Endothelial cell of umbilical vein (primary cell): ENCODE data around the gene PPFIA2. TPM values are rescaled to one million over a fixed set of nuclear protein-coding genes. Genes with fewer than 3 reads are reported as not detected.

Source experiments
- BruUV-seq: library from RNA; stranded (reverse); fragments of 400-500 nt; replicated peaks from 2 replicates; lab custom pipeline; 2021; lab: Mats Ljungman, UMichigan
- CTCF ChIA-PET: fragments of 300-600, 350-600 bp; sonication (Branson Sonifier 250); formaldehyde crosslinking; loops from one replicate; lab custom pipeline; 2021; ENCODE audit warnings: antibody characterized with exemption, inconsistent platforms; lab: Charles Lee
- POLR2A ChIA-PET: fragments of 300-600, 350-600 bp; sonication (Branson Sonifier 250); formaldehyde crosslinking; loops from one replicate; lab custom pipeline; 2021; ENCODE audit warnings: antibody characterized with exemption, inconsistent platforms; lab: Charles Lee
- DNase-seq: peaks from one replicate; pipeline ENCODE4 v3.0.0-alpha.2; 2011; ENCODE audit warnings: low read depth, low spot score
- FAIRE-seq: peaks from 2 replicates; lab custom pipeline; 2011; peaks lifted over from hg19 to GRCh38; lab: Jason Lieb, UNC
- H2AFZ ChIP-seq: 2 replicates; pipeline ENCODE4 v1.6.0; 2012; ENCODE audit warnings: low read depth, low read length, control low read depth, inconsistent platforms
- H3K27ac ChIP-seq: 2 replicates; pipeline ENCODE4 v1.5.1; 2011; ENCODE audit warnings: low read depth, mild to moderate bottlenecking, control low read depth, low read length, moderate library complexity; ENCODE audit not compliant: insufficient read depth
- H3K27me3 ChIP-seq, 2 experiments: 2 replicates each; pipeline versions ENCODE4 v1.6.0 to v1.6.1; 2011; ENCODE audit warnings: low read length in 2 of 2, mixed read lengths in 1 of 2; ENCODE audit not compliant: control insufficient read depth in 2 of 2, insufficient read depth in 2 of 2
- H3K36me3 ChIP-seq, 2 experiments: 2 replicates in 1 of 2; 3 replicates in 1 of 2; pipeline ENCODE4 v1.5.1; 2011; ENCODE audit warnings: low read length in 2 of 2, mild to moderate bottlenecking in 1 of 2, moderate library complexity in 1 of 2; ENCODE audit not compliant: control insufficient read depth in 2 of 2, insufficient read depth in 2 of 2; ENCODE audit errors: extremely low read depth in 1 of 2
- H3K4me1 ChIP-seq: 3 replicates; pipeline ENCODE4 v1.5.1; 2011; ENCODE audit warnings: mild to moderate bottlenecking, low read length; ENCODE audit not compliant: control insufficient read depth, insufficient read depth; ENCODE audit errors: extremely low read depth
- H3K4me2 ChIP-seq: 2 replicates; pipeline ENCODE4 v1.6.1; 2011; ENCODE audit warnings: low read length, control low read depth, mixed read lengths; ENCODE audit not compliant: insufficient read depth
- H3K4me3 ChIP-seq, 3 experiments: fragments of 200-600 bp in 1 of 3; sonication (generic), shearing (Covaris generic) in 1 of 3; replicated peaks in 1 of 3; 2 replicates each; pipeline ENCODE4 v1.5.1; 2011 to 2016; ENCODE audit warnings: control low read depth in 3 of 3, low read length in 3 of 3, mild to moderate bottlenecking in 2 of 3, inconsistent platforms in 1 of 3, low read depth in 1 of 3, moderate library complexity in 1 of 3; ENCODE audit not compliant: insufficient read depth in 1 of 3
- H3K79me2 ChIP-seq: 2 replicates; pipeline ENCODE4 v1.6.0; 2012; ENCODE audit warnings: low read length, inconsistent platforms; ENCODE audit not compliant: control insufficient read depth, insufficient read depth
- H3K9ac ChIP-seq: replicated peaks from 2 replicates; pipeline ENCODE3; 2011; ENCODE audit warnings: low read length, control low read depth; ENCODE audit not compliant: insufficient read depth; ENCODE audit errors: extremely low read depth
- H3K9me1 ChIP-seq: replicated peaks from 3 replicates; pipeline ENCODE4 v1.6.0; 2011; ENCODE audit warnings: mild to moderate bottlenecking, low read length; ENCODE audit not compliant: control insufficient read depth, insufficient read depth; ENCODE audit errors: extremely low read depth
- H3K9me3 ChIP-seq: replicated peaks from 2 replicates; pipeline ENCODE4 v1.5.1; 2012; ENCODE audit warnings: low read length, inconsistent platforms; ENCODE audit not compliant: control insufficient read depth, insufficient read depth
- H4K20me1 ChIP-seq: replicated peaks from 2 replicates; pipeline ENCODE3; 2011; ENCODE audit warnings: mild to moderate bottlenecking, low read length; ENCODE audit not compliant: control insufficient read depth, insufficient read depth; ENCODE audit errors: extremely low read depth
- CTCF ChIP-seq, 2 donors: IDR thresholded peaks; 1 replicate in 1 of 2; 2 replicates in 1 of 2; pipeline ENCODE4 v1.5.1; 2011; ENCODE audit warnings: low read length in 2 of 2, mild to moderate bottlenecking in 2 of 2, moderate library complexity in 2 of 2, control low read depth in 1 of 2, inconsistent platforms in 1 of 2, low read depth in 1 of 2; ENCODE audit not compliant: insufficient read depth in 1 of 2; ENCODE audit errors: extremely low read depth in 1 of 2
- EZH2 ChIP-seq: IDR thresholded peaks from 2 replicates; pipeline ENCODE4 v1.6.1; 2012; ENCODE audit warnings: borderline replicate concordance, low read depth, mild to moderate bottlenecking, moderate library complexity, low read length, inconsistent platforms; ENCODE audit not compliant: severe bottlenecking
- FOS ChIP-seq: IDR thresholded peaks from 2 replicates; pipeline ENCODE4 v1.6.1; 2011; ENCODE audit warnings: mild to moderate bottlenecking, low read length, moderate library complexity, borderline replicate concordance; ENCODE audit not compliant: insufficient read depth
- GATA2 ChIP-seq: IDR thresholded peaks from 2 replicates; pipeline ENCODE4 v1.7.0; 2011; ENCODE audit warnings: low read depth, mild to moderate bottlenecking, moderate library complexity, mixed read lengths, low read length; ENCODE audit not compliant: insufficient read length, insufficient read depth
- JUN ChIP-seq: IDR thresholded peaks from 2 replicates; pipeline ENCODE4 v1.6.1; 2011; ENCODE audit warnings: borderline replicate concordance, low read depth; ENCODE audit not compliant: insufficient read length, insufficient read depth
- MAX ChIP-seq: IDR thresholded peaks from 2 replicates; pipeline ENCODE4 v1.6.1; 2011; ENCODE audit not compliant: insufficient read depth, insufficient read length
- MYC ChIP-seq: IDR thresholded peaks from one replicate; pipeline ENCODE4 v1.6.1; 2011; ENCODE audit warnings: mild to moderate bottlenecking, low read depth, low read length
- POLR2A ChIP-seq: IDR thresholded peaks from 2 replicates; pipeline ENCODE4 v1.6.1; 2012; ENCODE audit warnings: low read depth, mild to moderate bottlenecking, control low read depth, low read length
- POLR2AphosphoS5 ChIP-seq: IDR thresholded peaks from 2 replicates; pipeline ENCODE4 v1.6.1; 2012; ENCODE audit warnings: low read depth, mild to moderate bottlenecking, control low read depth, low read length, moderate library complexity; ENCODE audit not compliant: insufficient read depth
- dilution Hi-C: fragments of 300-500 bp; cut with MboI; formaldehyde crosslinking; loops from one replicate; pipeline ENCODE4 v1.15.0; 2019; ENCODE audit warnings: low sequenced_read_pairs; ENCODE audit not compliant: extremely low pct_ligation_motif_present
- intact Hi-C: fragments of 100-400 bp; cut with micrococcal nuclease; formaldehyde crosslinking; loops from one replicate; pipeline ENCODE4 v1.10.0; 2022
- polyA plus RNA-seq, 4 experiments: library from polyadenylated mRNA; depleted of rRNA in 3 of 4; stranded (reverse) in 3 of 4; unstranded in 1 of 4; fragments of >200 nt; gene quantifications; 2 replicates each; pipeline versions ENCODE4 v1.2.1 to v1.2.3, GENCODE V29; 2011 to 2012; ENCODE audit warnings: missing spikeins in 1 of 4
- total RNA-seq: library from RNA; stranded (reverse); gene quantifications from 2 replicates; pipeline ENCODE4 v1.2.3, GENCODE V29; 2021

PPFIA2 gene
- total and polyA plus RNA-seq, 2 donors (not counting 3 experiments of a cell fraction or from before 2014, with no cell fraction given): not detected

- H3K36me3 ChIP-seq: no peaks in the 10 kb centered on the region
- dilution Hi-C loops: no loop called here
- H3K9ac ChIP-seq: no peak overlapping the region
- H3K4me2 ChIP-seq: no peak overlapping the region
- no peaks in the 10 kb centered on the region for H3K79me2 ChIP-seq
- DNase-seq: no peak
- H4K20me1 ChIP-seq: no peaks in the 10 kb centered on the region
- intact Hi-C loops: no loop called here
- no peak for FAIRE-seq
- POLR2A ChIA-PET: no interaction called here
- H3K4me1 ChIP-seq: no peaks in the 10 kb centered on the region
- no TSS peak for BruUV-seq
- no peak overlapping the region for H3K4me3 ChIP-seq
- no peak overlapping the region for H3K27ac ChIP-seq
- CTCF ChIA-PET: no interaction called here
- H3K27me3 ChIP-seq: no peaks in the 10 kb centered on the region
- TF ChIP-seq FOS (no peak), EZH2 (no peak), POLR2A (no peak), GATA2 (no peak), MYC (no peak), POLR2AphosphoS5 (no peak), CTCF (IDR thresholded peaks at IDR 0.05; ENCODE audit: extremely low read depth in 1 of 2, insufficient read depth in 1 of 2, low read depth in 1 of 2, low read length in 2 of 2) (no peak), JUN (no peak), MAX (no peak)
- no peaks in the 10 kb centered on the region for H3K9me1 ChIP-seq
- no peaks in the 10 kb centered on the region for H3K9me3 ChIP-seq
- H2AFZ ChIP-seq: no peak overlapping the region
Observed at GRCh38 chr12:81722004-81722403, 37.1 kb downstream of the PPFIA2 start.
